PFSK-1 (cell line): Measurements from ENCODE around the gene GBP7.

Source experiments
- FOXP2 ChIP-seq: optimal IDR thresholded peaks from 2 replicates; pipeline ENCODE3; 2011; ENCODE audit warnings: borderline replicate concordance, control low read depth, inconsistent platforms; ENCODE audit not compliant: insufficient read depth; ENCODE audit errors: extremely low read length, extremely low read depth
- POLR2AphosphoS5 ChIP-seq: IDR thresholded peaks from 2 replicates; pipeline ENCODE4 v1.6.1; 2012; ENCODE audit warnings: low read depth, mild to moderate bottlenecking, control low read depth, low read length, moderate library complexity
- REST ChIP-seq, 2 experiments: IDR thresholded peaks; 2 replicates each; pipeline versions ENCODE4 v1.6.1 to v1.8.0; 2011 to 2012; ENCODE audit warnings: low read depth in 2 of 2, low read length in 2 of 2, control low read depth in 1 of 2, inconsistent platforms in 1 of 2, mild to moderate bottlenecking in 1 of 2, moderate library complexity in 1 of 2; ENCODE audit not compliant: insufficient read depth in 1 of 2
- SIN3A ChIP-seq: IDR thresholded peaks from 2 replicates; pipeline ENCODE4 v1.6.1; 2012; ENCODE audit warnings: mild to moderate bottlenecking, low read length, moderate library complexity, borderline replicate concordance; ENCODE audit not compliant: insufficient read depth
- TAF1 ChIP-seq: IDR thresholded peaks from 2 replicates; pipeline ENCODE4 v1.6.1; 2012; ENCODE audit warnings: low read length, control low read depth, borderline replicate concordance; ENCODE audit not compliant: insufficient read depth

GRCh38 chr1:89170170-89171066 is 5.4 kb downstream of the GBP7 start:
- TF ChIP-seq REST (IDR thresholded peaks at IDR 0.05; ENCODE audit: insufficient read depth in 1 of 2, low read depth in 2 of 2, low read length in 2 of 2) (no peak), TAF1 (no peak), FOXP2 (no peak), POLR2AphosphoS5 (no peak), SIN3A (no peak)
